ENCODE measurements around the gene BCAR1. TPM values are rescaled to one million over a fixed set of nuclear protein-coding genes. Genes with fewer than 3 reads are reported as not detected.

The BCAR1 gene
- total and polyA plus RNA-seq, 2 of the 13 experiments (the other 11 are each of a cell fraction or from before 2014, with no cell fraction given), result 48.1 to 51.7 TPM

DNA sequence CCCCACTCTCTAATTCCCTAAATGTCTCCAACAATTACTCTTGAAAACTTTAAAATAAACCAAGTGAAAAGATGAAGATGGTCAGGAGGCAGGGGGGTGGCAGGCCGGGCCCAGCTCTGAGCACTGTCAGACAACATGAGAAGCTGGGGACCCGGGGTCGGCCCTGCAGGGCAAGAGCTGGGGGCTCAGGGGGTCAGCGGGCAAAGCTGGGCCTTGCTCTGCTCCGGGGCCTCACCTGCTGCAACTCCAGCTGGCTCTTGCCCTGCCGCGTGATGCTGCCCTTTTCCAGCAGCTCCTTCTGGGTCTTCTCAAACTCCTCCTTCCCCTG lies 17.8 kb downstream of the BCAR1 start (continued):
- TF ChIP-seq, protein P1, sequence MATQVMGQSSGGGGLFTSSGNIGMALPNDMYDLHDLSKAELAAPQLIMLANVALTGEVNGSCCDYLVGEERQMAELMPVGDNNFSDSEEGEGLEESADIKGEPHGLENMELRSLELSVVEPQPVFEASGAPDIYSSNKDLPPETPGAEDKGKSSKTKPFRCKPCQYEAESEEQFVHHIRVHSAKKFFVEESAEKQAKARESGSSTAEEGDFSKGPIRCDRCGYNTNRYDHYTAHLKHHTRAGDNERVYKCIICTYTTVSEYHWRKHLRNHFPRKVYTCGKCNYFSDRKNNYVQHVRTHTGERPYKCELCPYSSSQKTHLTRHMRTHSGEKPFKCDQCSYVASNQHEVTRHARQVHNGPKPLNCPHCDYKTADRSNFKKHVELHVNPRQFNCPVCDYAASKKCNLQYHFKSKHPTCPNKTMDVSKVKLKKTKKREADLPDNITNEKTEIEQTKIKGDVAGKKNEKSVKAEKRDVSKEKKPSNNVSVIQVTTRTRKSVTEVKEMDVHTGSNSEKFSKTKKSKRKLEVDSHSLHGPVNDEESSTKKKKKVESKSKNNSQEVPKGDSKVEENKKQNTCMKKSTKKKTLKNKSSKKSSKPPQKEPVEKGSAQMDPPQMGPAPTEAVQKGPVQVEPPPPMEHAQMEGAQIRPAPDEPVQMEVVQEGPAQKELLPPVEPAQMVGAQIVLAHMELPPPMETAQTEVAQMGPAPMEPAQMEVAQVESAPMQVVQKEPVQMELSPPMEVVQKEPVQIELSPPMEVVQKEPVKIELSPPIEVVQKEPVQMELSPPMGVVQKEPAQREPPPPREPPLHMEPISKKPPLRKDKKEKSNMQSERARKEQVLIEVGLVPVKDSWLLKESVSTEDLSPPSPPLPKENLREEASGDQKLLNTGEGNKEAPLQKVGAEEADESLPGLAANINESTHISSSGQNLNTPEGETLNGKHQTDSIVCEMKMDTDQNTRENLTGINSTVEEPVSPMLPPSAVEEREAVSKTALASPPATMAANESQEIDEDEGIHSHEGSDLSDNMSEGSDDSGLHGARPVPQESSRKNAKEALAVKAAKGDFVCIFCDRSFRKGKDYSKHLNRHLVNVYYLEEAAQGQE (IDR thresholded peaks at IDR 0.05; ENCODE audit: borderline replicate concordance in 1 of 2, low read depth in 1 of 2, low read length in 2 of 2), result no peak
- no peak for TF ChIP-seq SMARCE1 (IDR thresholded peaks at IDR 0.05; ENCODE audit: borderline replicate concordance)
- no peak for TF ChIP-seq ZNF672 (CRISPR knock-in tag; IDR thresholded peaks at IDR 0.05)
- no peak for TF ChIP-seq KDM3A (CRISPR knock-in tag; IDR thresholded peaks at IDR 0.05; ENCODE audit: low read depth)
- TF ChIP-seq CCDC6 (CRISPR knock-in tag; IDR thresholded peaks at IDR 0.05), result no peak
- TF ChIP-seq ZNF792 (CRISPR knock-in tag; IDR thresholded peaks at IDR 0.05), result no peak
- TF ChIP-seq, protein P2, sequence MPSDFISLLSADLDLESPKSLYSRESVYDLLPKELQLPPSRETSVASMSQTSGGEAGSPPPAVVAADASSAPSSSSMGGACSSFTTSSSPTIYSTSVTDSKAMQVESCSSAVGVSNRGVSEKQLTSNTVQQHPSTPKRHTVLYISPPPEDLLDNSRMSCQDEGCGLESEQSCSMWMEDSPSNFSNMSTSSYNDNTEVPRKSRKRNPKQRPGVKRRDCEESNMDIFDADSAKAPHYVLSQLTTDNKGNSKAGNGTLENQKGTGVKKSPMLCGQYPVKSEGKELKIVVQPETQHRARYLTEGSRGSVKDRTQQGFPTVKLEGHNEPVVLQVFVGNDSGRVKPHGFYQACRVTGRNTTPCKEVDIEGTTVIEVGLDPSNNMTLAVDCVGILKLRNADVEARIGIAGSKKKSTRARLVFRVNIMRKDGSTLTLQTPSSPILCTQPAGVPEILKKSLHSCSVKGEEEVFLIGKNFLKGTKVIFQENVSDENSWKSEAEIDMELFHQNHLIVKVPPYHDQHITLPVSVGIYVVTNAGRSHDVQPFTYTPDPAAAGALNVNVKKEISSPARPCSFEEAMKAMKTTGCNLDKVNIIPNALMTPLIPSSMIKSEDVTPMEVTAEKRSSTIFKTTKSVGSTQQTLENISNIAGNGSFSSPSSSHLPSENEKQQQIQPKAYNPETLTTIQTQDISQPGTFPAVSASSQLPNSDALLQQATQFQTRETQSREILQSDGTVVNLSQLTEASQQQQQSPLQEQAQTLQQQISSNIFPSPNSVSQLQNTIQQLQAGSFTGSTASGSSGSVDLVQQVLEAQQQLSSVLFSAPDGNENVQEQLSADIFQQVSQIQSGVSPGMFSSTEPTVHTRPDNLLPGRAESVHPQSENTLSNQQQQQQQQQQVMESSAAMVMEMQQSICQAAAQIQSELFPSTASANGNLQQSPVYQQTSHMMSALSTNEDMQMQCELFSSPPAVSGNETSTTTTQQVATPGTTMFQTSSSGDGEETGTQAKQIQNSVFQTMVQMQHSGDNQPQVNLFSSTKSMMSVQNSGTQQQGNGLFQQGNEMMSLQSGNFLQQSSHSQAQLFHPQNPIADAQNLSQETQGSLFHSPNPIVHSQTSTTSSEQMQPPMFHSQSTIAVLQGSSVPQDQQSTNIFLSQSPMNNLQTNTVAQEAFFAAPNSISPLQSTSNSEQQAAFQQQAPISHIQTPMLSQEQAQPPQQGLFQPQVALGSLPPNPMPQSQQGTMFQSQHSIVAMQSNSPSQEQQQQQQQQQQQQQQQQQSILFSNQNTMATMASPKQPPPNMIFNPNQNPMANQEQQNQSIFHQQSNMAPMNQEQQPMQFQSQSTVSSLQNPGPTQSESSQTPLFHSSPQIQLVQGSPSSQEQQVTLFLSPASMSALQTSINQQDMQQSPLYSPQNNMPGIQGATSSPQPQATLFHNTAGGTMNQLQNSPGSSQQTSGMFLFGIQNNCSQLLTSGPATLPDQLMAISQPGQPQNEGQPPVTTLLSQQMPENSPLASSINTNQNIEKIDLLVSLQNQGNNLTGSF (CRISPR knock-in tag; IDR thresholded peaks at IDR 0.05), result 0 out of 2 replicates have a peak, but pooled peaks have one; percentile 24
- TF ChIP-seq, protein P3, sequence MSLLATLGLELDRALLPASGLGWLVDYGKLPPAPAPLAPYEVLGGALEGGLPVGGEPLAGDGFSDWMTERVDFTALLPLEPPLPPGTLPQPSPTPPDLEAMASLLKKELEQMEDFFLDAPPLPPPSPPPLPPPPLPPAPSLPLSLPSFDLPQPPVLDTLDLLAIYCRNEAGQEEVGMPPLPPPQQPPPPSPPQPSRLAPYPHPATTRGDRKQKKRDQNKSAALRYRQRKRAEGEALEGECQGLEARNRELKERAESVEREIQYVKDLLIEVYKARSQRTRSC (CRISPR knock-in tag; IDR thresholded peaks at IDR 0.05; ENCODE audit: low read depth), result no peak
- no peak for TF ChIP-seq ZBTB8A (CRISPR knock-in tag; IDR thresholded peaks at IDR 0.05; ENCODE audit: borderline replicate concordance, low read depth)
- no peak; the same call in 1 of the 2 replicates for TF ChIP-seq ZNF225 (CRISPR knock-in tag; IDR thresholded peaks at IDR 0.05)
- no peak for TF ChIP-seq MZF1 (CRISPR knock-in tag; IDR thresholded peaks at IDR 0.05; ENCODE audit: borderline replicate concordance)
- TF ChIP-seq ETV6 (CRISPR knock-in tag; conservative IDR thresholded peaks at IDR 0.05), result 0 out of 2 replicates have a peak, but pooled peaks have one; percentile 39
- no peak for TF ChIP-seq MTA3 (CRISPR knock-in tag; IDR thresholded peaks at IDR 0.05)
- TF ChIP-seq ZNF354B (CRISPR knock-in tag; IDR thresholded peaks at IDR 0.05), result no peak
- TF ChIP-seq, protein P4, sequence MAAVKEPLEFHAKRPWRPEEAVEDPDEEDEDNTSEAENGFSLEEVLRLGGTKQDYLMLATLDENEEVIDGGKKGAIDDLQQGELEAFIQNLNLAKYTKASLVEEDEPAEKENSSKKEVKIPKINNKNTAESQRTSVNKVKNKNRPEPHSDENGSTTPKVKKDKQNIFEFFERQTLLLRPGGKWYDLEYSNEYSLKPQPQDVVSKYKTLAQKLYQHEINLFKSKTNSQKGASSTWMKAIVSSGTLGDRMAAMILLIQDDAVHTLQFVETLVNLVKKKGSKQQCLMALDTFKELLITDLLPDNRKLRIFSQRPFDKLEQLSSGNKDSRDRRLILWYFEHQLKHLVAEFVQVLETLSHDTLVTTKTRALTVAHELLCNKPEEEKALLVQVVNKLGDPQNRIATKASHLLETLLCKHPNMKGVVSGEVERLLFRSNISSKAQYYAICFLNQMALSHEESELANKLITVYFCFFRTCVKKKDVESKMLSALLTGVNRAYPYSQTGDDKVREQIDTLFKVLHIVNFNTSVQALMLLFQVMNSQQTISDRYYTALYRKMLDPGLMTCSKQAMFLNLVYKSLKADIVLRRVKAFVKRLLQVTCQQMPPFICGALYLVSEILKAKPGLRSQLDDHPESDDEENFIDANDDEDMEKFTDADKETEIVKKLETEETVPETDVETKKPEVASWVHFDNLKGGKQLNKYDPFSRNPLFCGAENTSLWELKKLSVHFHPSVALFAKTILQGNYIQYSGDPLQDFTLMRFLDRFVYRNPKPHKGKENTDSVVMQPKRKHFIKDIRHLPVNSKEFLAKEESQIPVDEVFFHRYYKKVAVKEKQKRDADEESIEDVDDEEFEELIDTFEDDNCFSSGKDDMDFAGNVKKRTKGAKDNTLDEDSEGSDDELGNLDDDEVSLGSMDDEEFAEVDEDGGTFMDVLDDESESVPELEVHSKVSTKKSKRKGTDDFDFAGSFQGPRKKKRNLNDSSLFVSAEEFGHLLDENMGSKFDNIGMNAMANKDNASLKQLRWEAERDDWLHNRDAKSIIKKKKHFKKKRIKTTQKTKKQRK (IDR thresholded peaks at IDR 0.05; ENCODE audit: low read length), result no peak

Measured in HepG2 (cell line).